Loucy (cell line): ENCODE measurements around the gene ACSM5.
"Not testable (repeated sequence)": the region's sequence is repeated elsewhere in the genome, so short reads cannot be mapped to it uniquely, and the experiment has no call there.

ENCODE experiments used
- CTCF ChIP-seq: fragments of 200-600 bp; sonication (generic); conservative IDR thresholded peaks from 2 replicates; pipeline ENCODE4 v1.5.1; 2014; ENCODE audit warnings: mild to moderate bottlenecking, antibody characterized with exemption, low read length
- EZH2phosphoT487 ChIP-seq: fragments of 200-600 bp; IDR thresholded peaks from 2 replicates; pipeline ENCODE4 v1.6.1; 2018; ENCODE audit warnings: antibody characterized with exemption, mild to moderate bottlenecking, moderate library complexity, borderline replicate concordance

- not testable (repeated sequence) for TF ChIP-seq CTCF, EZH2phosphoT487
Observed at GRCh38 chr16:20438950-20439349, 29.6 kb downstream of the ACSM5 start.
